Measurements from ENCODE around the gene CORO1C.
A peak's percentile ranks its signal among the peaks of the same experiment; 100 is the strongest.

CORO1C gene

DNA sequence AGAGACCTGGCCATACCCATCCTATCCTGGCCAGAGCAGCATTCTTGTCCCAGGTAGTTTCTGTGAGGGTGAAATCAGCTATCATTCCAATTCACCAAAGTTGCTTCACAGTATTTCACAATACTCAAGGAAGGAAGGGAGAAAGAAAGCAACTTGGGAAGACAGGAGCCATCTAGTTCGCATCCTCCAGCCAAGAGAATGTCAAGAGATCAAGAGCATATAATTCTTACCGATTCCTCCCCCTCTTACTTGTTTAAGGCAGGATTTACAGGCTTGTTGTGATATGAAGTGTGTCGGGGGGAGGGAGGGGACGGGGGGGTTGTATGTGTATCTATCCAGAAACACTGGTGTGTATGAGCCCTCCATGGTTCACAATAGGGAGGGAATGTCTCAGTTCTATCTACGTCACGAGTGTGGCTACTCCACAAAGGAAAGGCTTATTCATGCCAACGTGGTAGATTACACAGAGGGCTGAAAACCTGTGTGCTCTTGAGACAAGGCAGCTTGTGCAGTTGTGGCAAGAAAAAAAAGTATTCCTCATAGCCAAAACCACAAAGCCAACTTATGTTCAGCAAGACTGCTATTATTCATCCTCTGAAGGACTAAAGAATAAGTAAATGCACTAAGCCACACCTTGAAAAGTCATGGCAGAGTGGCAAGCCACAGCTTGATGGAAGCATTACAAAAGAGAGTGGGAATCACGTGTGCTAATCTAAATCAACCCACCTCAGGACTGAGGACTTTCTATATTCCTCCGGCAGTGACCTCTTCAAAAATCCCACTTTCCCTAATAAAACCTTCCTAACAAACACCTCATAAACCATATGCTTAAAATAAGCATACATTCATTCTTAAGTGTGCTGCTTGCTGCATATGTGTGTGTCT, 35.0 kb downstream of the CORO1C start:
- peak; percentile 99 for DNase-seq (ENCODE audit: low read depth)

DNA sequence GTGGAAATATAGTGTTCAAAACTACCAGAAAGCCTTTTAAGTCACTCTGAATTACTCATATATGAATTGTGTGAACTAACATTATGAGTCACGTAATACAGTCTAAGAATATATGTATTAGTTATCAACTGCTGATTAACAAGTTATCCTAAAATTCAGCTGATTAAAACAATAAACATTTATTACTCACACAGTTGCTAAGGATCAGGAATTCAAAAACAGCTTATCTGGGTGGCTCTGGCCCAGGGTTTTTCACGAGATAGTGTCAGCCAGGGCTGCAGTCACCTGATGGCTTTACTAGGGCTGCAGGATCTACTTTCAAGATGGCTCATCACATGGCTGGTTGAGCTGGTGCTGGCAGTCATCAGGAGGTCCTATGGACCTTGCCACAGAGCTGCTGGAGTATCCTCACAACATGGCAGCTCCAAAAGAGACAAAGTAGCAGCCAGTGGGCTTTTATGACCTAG, 36.5 kb downstream of the CORO1C start:
- DNase-seq (ENCODE audit: low read depth), result peak; percentile 41

DNA sequence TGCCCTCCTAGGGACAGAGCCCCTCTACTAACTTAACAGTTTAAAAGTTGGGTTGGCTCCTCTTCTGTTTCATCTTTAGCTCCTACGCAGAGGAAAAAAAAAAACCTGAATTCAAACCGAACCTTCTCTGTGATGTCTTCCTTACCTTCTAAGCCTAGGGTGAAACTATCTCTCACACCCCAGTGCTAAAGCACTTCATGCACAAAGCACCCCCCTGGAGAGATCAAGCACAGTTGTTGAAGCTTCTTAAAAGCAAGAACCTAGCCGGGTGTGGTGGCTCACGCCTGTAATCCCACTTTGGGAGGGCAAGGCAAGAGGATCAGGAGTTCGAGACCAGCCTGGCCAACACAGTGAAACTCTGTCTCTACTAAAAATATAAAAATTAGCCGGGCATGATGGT, 37.6 kb downstream of the CORO1C start:
- DNase-seq (ENCODE audit: low read depth), result no peak

DNA sequence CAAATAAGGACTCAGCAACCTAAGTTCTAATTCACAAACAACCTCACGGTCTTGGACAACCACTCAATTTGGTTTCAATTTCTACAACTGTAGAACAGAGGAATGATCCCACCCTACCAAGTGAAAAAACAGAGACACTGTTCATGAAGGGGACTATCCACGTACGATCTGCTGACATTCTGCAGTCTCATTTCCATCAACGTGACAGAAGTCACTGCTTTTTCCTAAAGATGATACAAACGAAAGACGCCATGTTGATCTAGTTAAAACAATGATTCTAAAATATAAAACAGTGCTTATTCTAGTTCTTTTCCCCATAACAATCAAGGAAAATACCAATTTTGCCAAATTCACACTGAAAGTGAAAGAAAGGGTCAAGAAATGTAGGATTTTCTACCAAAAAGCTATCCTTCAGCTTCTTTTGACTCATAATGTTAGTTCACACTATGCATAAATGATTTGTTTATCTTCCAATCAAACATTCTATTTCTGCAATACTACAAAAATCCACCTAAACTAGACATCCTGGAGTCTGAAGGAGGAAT, 38.1 kb downstream of the CORO1C start:
- no peak for DNase-seq (ENCODE audit: low read depth)

DNA sequence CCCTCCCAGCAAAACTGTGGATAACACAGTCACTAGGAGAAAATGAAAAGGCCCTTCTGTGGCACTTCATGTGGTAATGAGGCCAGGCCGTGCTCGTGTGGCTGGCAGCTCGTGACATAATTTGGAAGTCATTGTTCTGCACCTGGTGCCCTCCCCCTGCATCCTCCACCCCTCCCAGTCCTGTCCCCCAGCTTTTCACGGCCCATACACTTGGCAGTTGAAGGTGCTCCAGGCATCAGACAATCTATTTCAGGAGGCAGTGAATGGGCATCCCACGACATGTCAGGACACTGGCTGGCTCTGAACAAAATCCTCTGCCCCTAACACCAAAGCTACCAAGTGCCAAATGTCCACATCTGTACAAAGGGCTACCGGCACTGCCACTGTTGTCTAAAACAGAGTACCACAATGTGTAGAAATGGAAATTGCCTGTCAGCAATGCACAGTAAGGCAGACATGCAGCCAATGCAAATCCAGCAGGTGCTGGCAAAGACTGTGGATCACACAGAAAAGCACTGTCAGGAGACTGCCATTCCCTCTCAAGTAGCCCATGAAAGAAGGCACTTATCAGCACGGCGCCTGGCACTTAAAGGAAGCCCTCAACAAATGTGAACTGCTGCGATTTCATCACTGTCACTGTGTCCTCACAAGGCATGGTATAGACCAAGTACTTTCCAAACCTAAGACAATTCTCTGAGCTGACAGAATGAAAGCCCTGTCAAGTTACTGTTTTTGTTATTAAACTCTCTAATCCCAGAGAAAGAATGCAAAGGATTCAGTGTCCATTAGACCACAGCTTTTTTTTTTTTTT, 39.1 kb downstream of the CORO1C start:
- peak; percentile 44 for DNase-seq (ENCODE audit: low read depth)

DNA sequence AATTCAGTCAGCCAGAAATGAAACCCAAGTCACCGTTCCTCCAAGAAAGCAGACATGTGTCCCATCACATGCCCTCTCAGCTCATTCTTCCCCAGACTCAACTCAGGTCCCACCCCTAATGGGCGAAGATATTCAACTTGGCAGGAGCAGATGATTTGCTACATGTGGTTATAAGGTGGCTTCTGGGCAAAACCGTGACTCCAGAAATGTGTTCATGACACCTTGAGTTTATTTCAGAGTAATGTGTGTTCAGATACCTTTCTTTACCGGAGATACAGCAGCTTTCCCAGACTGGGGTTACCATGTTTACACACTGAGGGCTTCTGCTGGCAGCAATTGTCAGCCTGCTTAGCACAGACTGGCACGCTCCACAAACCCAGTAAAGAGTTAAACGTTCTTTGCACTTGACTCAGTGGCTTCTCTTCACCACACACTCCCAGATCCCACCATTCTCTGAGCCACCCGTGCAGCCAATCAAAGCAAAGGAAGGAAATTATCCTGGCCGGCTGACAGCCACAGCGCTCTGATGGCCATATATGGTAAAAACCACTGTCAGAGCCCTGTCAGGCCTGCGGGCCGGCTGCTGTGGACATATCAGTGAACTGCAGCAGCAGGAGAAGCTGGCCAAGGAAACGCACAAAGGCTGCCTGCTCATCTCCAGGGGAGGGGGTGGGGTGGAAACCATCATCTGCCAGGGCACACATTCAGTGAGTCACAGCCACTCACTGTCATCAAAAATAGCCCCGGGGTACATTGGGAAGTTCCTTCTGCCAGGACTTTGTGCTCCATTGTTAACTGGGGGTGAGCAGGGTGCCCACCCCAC, 39.9 kb downstream of the CORO1C start:
- DNase-seq (ENCODE audit: low read depth), result peak; percentile 99

DNA sequence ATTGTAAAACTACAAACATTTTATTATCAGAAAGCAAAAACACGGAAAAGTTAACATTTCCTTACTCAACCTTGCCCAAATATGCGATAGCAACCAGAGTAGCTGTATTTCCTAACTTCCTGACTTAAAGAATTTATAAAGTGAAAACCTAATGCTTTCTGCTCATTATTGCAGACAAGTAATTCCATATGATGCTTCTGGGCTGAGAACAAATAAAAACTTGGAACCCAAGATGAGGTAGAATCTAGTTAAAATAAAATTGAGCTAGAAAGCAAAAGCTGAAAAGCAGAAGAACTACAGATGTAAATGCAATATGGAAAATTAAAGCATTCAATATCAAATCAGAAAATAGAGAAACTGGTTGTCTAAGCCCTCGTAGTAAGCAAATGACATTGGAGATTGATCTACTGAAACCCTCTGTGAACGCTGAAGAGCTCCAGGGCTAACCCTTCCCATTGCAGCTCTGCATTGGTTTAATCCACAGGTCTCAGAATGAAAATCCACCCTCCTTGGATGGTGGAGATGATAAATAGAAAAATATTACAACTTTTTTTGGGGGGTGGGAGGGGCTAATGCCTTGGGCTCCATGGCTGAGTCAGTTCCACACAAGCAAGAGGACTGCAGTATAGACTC, 40.7 kb downstream of the CORO1C start:
- no peak for DNase-seq (ENCODE audit: low read depth)

DNA sequence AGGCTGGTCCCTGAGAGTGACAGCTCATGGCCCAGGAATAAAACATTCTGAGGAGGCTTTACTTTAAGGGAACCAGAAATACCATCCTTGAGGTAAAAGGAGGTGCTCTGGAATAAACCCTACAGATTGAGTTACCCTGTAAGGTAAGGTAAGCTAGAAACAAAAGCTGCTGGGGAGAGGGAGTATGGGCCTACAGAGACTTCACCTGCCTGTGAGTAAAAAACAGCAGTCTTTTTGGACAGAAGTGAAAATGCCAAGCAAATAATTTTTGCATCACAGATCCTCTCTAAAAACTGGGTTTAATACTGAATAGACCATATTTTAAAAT, 41.2 kb downstream of the CORO1C start:
- no peak for DNase-seq (ENCODE audit: low read depth)

DNA sequence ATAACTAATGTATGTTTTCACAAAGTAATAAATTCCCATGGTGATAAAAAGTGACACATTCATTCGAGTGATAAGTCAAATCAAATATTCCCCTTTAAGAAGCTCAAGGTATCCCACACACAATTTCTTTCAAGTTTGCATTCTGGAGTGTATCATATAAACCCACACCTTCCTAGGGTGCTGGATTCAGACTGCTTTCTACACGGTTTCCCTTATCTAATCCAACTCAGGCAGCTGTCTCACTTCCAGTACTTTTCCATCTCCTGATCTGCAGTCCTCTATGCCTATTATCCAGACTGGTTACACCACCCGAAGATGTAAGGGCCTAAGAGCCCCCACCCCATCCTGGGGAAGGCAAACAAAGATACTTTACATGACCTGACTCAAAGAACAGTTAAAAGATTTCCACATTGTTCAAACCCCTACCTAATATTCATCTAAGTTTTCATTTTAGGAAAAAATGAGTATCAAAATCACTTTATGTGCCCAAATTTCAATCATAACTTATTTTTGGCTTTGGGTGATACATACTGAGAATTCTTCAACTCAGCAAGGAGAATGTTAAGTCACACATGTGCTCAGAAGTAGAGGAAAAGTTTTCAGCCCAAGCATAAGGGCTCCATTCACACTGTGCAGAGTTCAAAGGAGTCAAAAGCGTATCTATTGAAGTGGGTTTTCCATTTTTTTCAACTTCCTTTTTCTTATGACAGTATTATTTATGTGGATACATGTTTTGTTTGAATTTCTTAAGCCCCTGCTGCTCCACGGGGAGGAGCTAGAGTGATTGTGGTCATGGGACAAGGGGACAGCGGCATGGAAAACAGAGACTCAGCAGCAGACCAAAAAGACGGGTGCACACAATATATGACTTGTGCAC, 41.8 kb downstream of the CORO1C start:
- DNase-seq (ENCODE audit: low read depth), result peak; percentile 62

DNA sequence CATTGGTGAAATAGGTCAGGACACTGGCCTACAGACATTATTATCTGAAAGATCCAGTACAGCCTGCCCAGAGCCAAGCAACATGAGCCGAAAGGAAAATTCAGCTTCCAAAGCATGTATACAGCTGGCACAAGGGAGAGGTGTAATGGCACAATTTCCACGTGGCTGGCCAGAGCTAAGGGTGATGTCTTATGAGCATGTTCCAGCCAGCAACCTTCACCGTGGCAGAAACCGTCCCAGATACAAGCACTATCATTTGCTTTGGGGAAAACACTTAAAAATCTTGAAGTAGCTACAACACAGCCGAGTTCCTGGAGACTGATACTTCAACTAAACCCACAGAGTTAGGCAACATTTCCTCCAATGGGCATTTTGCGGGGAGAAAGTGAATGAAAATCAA, 44.5 kb downstream of the CORO1C start:
- no peak for DNase-seq (ENCODE audit: low read depth)

DNA sequence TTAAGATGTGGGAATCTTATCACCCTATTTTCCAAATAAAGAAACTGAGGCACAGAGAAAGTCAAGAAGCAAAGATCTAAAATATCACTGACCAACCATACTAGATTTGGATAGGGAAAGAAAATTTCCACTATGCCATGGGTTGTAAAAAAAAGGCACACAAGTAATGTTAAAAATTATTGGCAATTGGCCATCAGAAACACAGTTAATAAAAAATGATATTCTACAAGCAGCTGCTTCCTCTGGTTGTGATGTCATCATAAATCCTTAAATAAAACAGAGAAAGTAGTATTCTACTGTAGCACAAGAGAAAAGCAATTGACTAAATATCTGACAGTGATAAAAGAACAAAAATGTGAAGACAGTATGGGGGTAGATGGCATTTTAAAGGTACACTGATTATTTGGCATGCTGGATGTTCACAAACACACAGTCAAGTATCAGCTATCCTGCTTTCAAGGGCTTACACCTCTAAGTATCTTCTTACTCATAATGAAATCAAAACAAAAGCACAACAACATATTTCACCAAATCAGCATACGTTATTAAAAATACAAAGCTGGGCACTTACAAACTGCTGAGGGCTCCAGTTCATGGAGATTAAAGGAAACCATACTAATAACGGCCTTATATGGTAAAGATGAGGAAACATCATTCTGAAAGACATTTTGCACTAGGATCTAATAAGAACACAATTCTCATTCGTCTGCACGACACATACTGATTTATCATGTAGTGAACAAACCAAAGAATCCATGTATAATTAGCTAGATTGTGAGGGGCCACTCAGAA, 45.7 kb downstream of the CORO1C start:
- peak; percentile 48 for DNase-seq (ENCODE audit: low read depth)

DNA sequence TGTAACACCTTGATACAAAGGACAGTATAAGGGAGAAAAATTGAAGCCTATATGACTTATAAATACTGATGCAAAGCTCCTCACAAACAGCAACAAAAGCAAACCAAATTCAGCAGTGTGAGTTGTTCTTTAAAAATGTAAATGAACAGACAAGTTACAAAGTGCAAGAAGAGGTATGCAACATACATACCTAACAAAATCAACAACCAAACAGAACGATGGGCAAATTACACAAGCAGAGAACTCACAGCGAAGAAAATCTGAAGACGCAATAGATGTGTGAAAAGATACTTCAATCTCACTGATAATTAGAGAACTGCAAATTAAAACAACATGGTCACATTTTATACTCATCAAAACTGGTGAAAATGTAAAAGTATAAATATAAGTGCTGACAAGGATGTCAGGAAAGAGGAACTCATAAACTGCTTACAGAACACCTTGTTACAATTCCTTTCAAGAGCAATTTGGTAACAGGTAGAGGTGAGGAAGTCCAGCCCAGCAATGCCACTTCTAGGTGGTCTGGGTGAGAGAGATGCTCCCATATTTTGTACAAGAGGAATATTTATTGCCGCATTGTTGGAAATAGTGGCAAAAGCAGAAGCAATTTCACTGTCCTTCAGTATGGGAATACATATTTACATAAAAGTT, 47.3 kb downstream of the CORO1C start:
- DNase-seq (ENCODE audit: low read depth), result peak; percentile 43

DNA sequence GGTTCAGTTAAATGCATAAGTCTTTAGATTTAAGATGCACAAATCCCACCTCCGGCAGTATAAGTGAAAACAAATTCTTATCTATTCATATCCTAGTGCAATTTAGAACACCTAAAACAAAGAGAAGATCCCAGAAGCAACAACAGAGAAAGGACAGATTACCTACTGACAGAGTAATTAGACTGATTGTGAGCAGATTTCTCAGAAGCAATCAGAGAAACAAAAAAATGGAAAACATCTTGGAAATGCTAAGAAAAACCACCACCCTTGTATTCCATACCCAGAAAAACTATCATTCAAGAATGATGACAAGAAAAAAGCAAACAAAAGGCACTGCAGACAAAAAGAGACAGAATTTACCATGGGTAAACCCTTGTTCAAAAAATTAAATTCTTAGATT, 50.0 kb downstream of the CORO1C start:
- DNase-seq (ENCODE audit: low read depth), result no peak

DNA sequence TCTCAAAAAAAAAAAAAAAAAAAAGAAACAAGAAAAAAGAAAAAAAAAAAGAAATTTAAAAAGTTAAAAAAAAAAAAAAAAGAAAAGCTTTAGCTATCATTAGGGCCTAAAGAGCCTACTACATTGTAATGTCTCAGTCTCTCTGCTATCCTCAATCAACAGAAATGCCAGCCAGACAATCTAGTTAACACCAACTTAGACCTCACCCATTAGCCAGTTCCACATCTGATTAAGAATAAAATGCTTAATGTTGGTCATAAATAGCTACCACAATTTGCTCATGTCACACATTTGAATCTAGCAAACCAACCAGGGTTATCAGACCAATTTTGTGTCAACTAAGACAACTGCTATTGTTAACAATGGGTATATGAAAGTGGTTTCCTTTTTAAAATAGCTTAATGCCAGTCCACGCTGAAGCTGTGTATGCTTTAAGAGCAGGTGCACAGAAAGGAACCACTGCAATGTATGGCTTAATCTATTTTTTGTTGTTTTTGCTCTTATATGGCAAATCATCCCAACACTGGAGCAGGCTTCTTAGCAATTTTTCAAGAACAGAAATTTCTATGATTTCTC, 52.1 kb downstream of the CORO1C start:
- DNase-seq (ENCODE audit: low read depth), result no peak

DNA sequence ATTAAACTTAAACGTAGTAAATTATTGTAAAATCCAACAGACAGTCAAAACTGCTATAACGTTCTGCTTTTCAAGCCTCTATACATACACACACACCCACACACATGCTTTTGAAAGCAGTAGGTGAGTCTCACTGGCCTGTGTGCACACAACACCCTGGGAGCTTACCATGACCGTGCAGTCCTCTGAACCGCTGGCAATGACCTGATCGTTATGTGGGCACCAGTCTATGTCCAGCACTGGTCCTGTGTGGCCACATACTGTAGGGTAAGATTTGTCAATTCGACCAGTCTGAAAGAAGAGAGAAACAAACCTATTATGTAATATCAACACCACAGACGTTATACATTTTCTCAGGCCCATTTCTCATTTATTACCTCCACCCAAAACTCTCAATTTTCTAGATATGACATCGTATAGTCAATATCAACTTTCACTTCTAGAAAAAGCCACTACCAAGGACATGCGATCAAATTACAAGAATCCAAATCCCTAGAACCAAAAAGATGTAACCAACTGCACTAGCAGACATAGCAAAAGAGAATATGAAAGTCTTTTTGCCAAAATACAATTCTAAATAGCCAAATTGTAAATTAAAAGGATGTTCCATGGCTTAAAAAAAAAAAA, 53.1 kb downstream of the CORO1C start:
- DNase-seq (ENCODE audit: low read depth), result no peak

DNA sequence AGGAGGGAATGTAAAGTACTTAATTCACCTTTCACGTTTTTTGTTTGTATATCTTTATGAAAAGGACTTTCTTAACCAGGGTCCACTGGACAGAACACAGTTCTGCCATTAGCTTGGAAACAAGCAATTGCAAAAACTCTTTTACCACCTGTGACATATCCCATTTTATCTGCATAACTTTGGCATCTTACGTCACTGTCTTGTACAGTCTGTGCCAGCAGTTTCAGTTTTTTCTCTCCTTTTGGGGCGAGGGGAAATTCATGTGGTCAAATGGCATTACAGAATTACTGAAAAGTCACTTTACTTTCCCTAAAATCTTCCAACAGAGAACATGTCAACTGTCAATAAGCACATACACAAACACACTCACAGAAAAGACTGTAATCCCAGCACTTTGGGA, 53.9 kb downstream of the CORO1C start:
- DNase-seq (ENCODE audit: low read depth), result no peak

DNA sequence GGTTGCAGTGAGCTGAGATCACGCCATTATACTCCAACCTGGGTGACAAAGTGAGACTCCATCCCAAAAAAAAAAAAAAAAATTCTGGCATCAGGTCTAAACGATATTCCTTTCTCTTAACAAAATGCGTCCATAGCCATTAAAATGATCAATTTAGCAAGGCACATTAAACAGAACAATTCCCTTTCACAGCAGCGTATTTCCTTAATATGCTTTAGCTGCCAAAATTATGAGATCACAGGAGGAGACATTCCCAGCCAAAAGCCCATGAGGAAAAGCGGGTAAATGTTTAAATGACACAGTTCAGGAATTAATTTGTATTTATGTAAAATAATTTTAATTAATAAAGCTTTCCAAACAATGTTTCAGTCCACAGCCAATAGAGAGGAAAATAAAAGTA, 54.6 kb downstream of the CORO1C start:
- no peak for DNase-seq (ENCODE audit: low read depth)

DNA sequence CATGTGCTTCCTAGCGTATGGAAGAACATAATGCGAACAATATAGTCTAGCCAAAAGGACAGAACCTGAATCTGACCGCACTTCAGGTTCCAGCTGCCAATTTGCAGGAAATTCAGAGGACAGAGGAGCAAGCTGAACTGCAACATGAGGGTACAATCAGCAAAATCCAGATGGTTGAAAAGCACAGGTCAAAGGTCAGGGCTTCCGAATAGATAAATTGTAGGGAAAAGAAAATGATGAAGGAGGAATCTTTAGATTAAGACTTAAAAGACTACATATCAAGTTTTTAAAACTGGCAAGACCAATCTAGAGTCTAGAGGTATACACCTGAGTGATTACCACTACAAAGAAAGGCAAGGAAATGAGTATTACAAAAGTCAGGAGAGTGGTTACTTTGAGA, 55.5 kb downstream of the CORO1C start:
- no peak for DNase-seq (ENCODE audit: low read depth)
